Fibroblast of skin of back (primary cell): ENCODE data around the gene INVS.

Source experiments
- DNase-seq: peaks from one replicate; pipeline ENCODE4 v3.0.0-alpha.2; 2013

The INVS gene

GRCh38 chr9:100350188-100350587 is 251.1 kb downstream of the INVS start:
- no peak for DNase-seq
